Mesenchymal stem cell (in vitro differentiated cells and primary cell): ENCODE results near the gene BCAS1.

ENCODE experiments used
- DNase-seq: peaks from one replicate; pipeline ENCODE4 v3.0.0-alpha.2; 2013
- H2AFZ ChIP-seq: one replicate; pipeline ENCODE4 v1.6.1; 2013; ENCODE audit warnings: low read depth, mild to moderate bottlenecking, control low read depth, inconsistent platforms, low read length, moderate library complexity
- H2AK5ac ChIP-seq: 2 replicates; pipeline ENCODE4 v1.6.1; 2013; ENCODE audit warnings: low read length, moderate library complexity, mild to moderate bottlenecking, inconsistent platforms; ENCODE audit not compliant: severe bottlenecking
- H2BK120ac ChIP-seq: one replicate; pipeline ENCODE4 v1.6.1; 2013; ENCODE audit warnings: low read depth, mild to moderate bottlenecking, inconsistent platforms, low read length, moderate library complexity
- H2BK12ac ChIP-seq, 2 experiments: one replicate each; pipeline ENCODE4 v1.6.1; 2013; ENCODE audit warnings: inconsistent platforms in 2 of 2, low read length in 2 of 2, mild to moderate bottlenecking in 2 of 2, moderate library complexity in 2 of 2, control low read depth in 1 of 2
- H2BK15ac ChIP-seq: one replicate; pipeline ENCODE4 v1.6.1; 2013; ENCODE audit warnings: mild to moderate bottlenecking, low read depth, inconsistent platforms; ENCODE audit not compliant: poor library complexity, severe bottlenecking
- H2BK5ac ChIP-seq: 2 replicates; pipeline ENCODE4 v1.6.1; 2013; ENCODE audit warnings: low read depth, mild to moderate bottlenecking, low read length, control low read depth, inconsistent platforms; ENCODE audit not compliant: poor library complexity, severe bottlenecking
- H3K14ac ChIP-seq, 2 experiments: one replicate each; pipeline ENCODE4 v1.6.1; 2013; ENCODE audit warnings: inconsistent platforms in 2 of 2, low read length in 2 of 2, control low read depth in 1 of 2, mild to moderate bottlenecking in 1 of 2, moderate library complexity in 1 of 2
- H3K18ac ChIP-seq, 2 experiments: one replicate each; pipeline ENCODE4 v1.6.1; 2013; ENCODE audit warnings: inconsistent platforms in 2 of 2, low read length in 2 of 2, control low read depth in 1 of 2, low read depth in 1 of 2, mild to moderate bottlenecking in 1 of 2
- H3K23ac ChIP-seq, 2 experiments: one replicate each; pipeline ENCODE4 v1.6.1; 2013; ENCODE audit warnings: inconsistent platforms in 2 of 2, low read length in 2 of 2, mild to moderate bottlenecking in 2 of 2, moderate library complexity in 2 of 2, control low read depth in 1 of 2
- H3K27ac ChIP-seq: 2 replicates; pipeline ENCODE4 v1.5.1; 2013; ENCODE audit warnings: mild to moderate bottlenecking, moderate library complexity, low read length, control low read depth, inconsistent platforms; ENCODE audit not compliant: poor library complexity, severe bottlenecking
- H3K27me3 ChIP-seq, 2 experiments: 2 replicates each; pipeline versions ENCODE4 v1.6.1 to v1.7.0; 2013; ENCODE audit warnings: low read length in 2 of 2, mild to moderate bottlenecking in 2 of 2, moderate library complexity in 2 of 2, control low read depth in 1 of 2, inconsistent platforms in 1 of 2; ENCODE audit not compliant: control insufficient read depth in 1 of 2, insufficient read depth in 1 of 2
- H3K36me3 ChIP-seq, 2 experiments: 2 replicates each; pipeline versions ENCODE4 v1.6.1 to v1.7.0; 2013; ENCODE audit warnings: low read length in 2 of 2, control low read depth in 1 of 2, inconsistent platforms in 1 of 2, low read depth in 1 of 2, mild to moderate bottlenecking in 1 of 2; ENCODE audit not compliant: insufficient read depth in 2 of 2, control insufficient read depth in 1 of 2
- H3K4ac ChIP-seq, 2 experiments: one replicate each; pipeline ENCODE4 v1.6.1; 2013; ENCODE audit warnings: inconsistent platforms in 2 of 2, low read length in 2 of 2, mild to moderate bottlenecking in 2 of 2, moderate library complexity in 2 of 2, control low read depth in 1 of 2, low read depth in 1 of 2
- H3K4me1 ChIP-seq: 2 replicates; pipeline ENCODE4 v1.6.1; 2013; ENCODE audit warnings: low read depth, low read length, control low read depth; ENCODE audit not compliant: control insufficient read depth, insufficient read depth
- H3K4me2 ChIP-seq: 2 replicates; pipeline ENCODE4 v1.6.1; 2013; ENCODE audit warnings: low read length, mild to moderate bottlenecking, inconsistent platforms; ENCODE audit not compliant: poor library complexity, severe bottlenecking
- H3K4me3 ChIP-seq, 2 experiments: 2 replicates each; pipeline versions ENCODE4 v1.5.1 to v1.7.0; 2013; ENCODE audit warnings: low read length in 2 of 2, mild to moderate bottlenecking in 2 of 2, control low read depth in 1 of 2, low read depth in 1 of 2; ENCODE audit not compliant: insufficient read depth in 1 of 2
- H3K79me1 ChIP-seq: replicated peaks from 2 replicates; pipeline ENCODE4 v1.6.1; 2013; ENCODE audit warnings: mild to moderate bottlenecking, control low read depth, low read length, inconsistent platforms; ENCODE audit not compliant: poor library complexity, severe bottlenecking
- H3K9ac ChIP-seq: 2 replicates; pipeline ENCODE4 v1.7.0; 2013; ENCODE audit warnings: mild to moderate bottlenecking, low read length, moderate library complexity
- H3K9me3 ChIP-seq: 2 replicates; pipeline ENCODE4 v1.7.0; 2013; ENCODE audit warnings: mild to moderate bottlenecking, low read length; ENCODE audit not compliant: control insufficient read depth
- H4K8ac ChIP-seq: one replicate; pipeline ENCODE4 v1.6.1; 2013; ENCODE audit warnings: inconsistent platforms, mild to moderate bottlenecking, low read length, moderate library complexity
- H4K91ac ChIP-seq: one replicate; pipeline ENCODE4 v1.6.1; 2013; ENCODE audit warnings: mild to moderate bottlenecking, low read length, inconsistent platforms
- WGBS: methylation state at CpG from one replicate; pipeline ENCODE4 v1.1.7; 2013; ENCODE audit warnings: mixed read lengths; 5-methylcytosine and 5-hydroxymethylcytosine counted together

Gene BCAS1

DNA sequence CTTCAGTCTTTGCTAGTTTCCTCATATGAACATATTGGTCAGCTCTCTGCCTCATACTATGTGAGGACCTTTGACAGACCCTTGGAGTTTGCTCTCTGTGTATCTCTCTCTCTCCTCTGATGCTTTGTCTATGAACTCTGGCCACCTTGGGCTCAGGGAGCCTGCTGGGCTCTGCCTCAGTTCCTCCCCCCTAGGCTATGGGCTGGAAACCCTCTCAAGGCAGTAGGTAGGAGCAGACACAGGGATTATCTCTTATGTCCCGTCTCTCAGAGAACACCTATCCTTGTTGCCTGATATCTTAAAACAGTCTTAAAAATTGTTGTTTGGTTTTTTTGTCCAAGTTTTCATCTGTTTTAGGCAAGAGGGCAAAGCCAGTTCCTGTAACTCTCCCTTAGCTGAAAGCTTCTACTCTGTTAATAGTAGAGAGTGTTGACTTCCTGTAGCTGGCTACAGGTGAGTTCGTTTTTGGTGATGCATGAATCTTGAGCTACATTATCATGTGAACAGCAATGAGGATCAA, 68.3 kb downstream of the BCAS1 start:
- H3K79me1 ChIP-seq: no peaks in the 10 kb centered on the region
- no peak overlapping the region for H4K91ac ChIP-seq
- no peak overlapping the region for H3K18ac ChIP-seq
- 45% methylated on average over 1 of the region's 2 CpGs for WGBS
- no peak overlapping the region for H2AFZ ChIP-seq
- no peaks in the 10 kb centered on the region for H3K36me3 ChIP-seq
- no peak overlapping the region for H3K9ac ChIP-seq
- no peak overlapping the region for H2BK12ac ChIP-seq
- H3K4ac ChIP-seq: no peak overlapping the region
- H3K27ac ChIP-seq: no peak overlapping the region
- no peak overlapping the region for H2BK120ac ChIP-seq
- DNase-seq: no peak
- no peak overlapping the region for H3K23ac ChIP-seq
- peaks cover 0 to 7% of the 10 kb centered on the region in 2 experiments for H3K27me3 ChIP-seq
- no peak overlapping the region for H4K8ac ChIP-seq
- no peak overlapping the region for H3K4me3 ChIP-seq
- peaks cover 16% of the 10 kb centered on the region for H3K9me3 ChIP-seq
- no peak overlapping the region for H2BK5ac ChIP-seq
- no peak overlapping the region for H2BK15ac ChIP-seq
- H3K4me1 ChIP-seq: no peaks in the 10 kb centered on the region
- no peak overlapping the region for H3K14ac ChIP-seq
- H2AK5ac ChIP-seq: no peak overlapping the region
- H3K4me2 ChIP-seq: no peak overlapping the region

DNA sequence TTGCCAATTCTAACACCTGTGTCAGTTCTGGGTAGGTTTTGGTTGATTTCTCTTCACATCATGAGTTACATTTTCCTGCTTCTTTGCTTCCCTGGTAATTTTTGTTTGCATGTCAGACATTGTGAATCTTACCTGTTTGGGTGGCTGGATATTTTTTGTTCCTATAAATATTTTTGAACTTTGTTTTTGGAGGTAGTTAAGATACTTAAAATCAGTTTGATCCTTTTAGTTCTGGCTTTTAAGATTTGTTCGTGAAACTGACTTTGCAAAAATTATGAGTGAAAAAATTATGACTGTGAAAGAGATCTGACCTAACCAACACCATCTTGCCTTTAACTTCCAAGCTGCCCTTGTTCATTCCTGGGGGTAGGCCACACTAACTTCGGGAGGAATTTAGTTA, 69.5 kb downstream of the BCAS1 start:
- Histone ChIP-seq H3K14ac (no peak overlapping the region), H3K4ac (no peak overlapping the region), H3K4me2 (no peak overlapping the region), H2AFZ (no peak overlapping the region), H4K91ac (no peak overlapping the region), H4K8ac (no peak overlapping the region), H2BK120ac (no peak overlapping the region), H2BK15ac (no peak overlapping the region), H2BK12ac (no peak overlapping the region), H3K36me3 (no peaks in the 10 kb centered on the region), H3K18ac (no peak overlapping the region), H2BK5ac (no peak overlapping the region), H3K27ac (no peak overlapping the region), H3K79me1 (no peaks in the 10 kb centered on the region), H3K4me3 (no peak overlapping the region), H2AK5ac (no peak overlapping the region), H3K9ac (no peak overlapping the region), H3K4me1 (no peaks in the 10 kb centered on the region), H3K23ac (no peak overlapping the region), H3K9me3 (peaks cover 16% of the 10 kb centered on the region), H3K27me3 (peaks cover 2 to 5% of the 10 kb centered on the region in 2 experiments)
- DNase-seq: no peak
- WGBS: 36% methylated on average over 2 of the region's 2 CpGs

DNA sequence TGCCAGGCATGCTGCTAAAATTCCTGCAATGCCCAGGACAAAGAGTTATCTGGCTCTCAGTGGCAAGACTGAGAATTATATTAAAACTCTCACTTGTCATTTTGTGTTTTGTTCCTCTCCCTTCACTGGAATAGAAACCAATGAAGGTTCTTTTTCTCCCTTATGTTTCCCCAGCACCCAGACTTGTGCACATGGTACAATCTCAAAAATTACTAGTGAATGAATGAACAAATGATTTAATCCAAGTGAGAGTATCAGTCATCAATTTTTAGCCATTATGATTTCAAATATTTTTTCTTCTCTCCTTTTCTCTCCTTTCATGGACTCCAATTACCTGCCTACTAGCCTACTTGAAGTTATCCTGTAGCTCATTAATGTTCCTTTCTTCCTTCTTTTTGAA, 70.1 kb downstream of the BCAS1 start:
- Histone ChIP-seq H3K14ac (no peak overlapping the region), H3K79me1 (no peaks in the 10 kb centered on the region), H3K9ac (no peak overlapping the region), H3K4ac (no peak overlapping the region), H2BK5ac (no peak overlapping the region), H4K8ac (no peak overlapping the region), H4K91ac (no peak overlapping the region), H3K4me1 (no peaks in the 10 kb centered on the region), H2BK12ac (no peak overlapping the region), H2AFZ (no peak overlapping the region), H2BK15ac (no peak overlapping the region), H2AK5ac (no peak overlapping the region), H3K18ac (no peak overlapping the region), H3K27me3 (peaks cover 0 to 3% of the 10 kb centered on the region in 2 experiments), H2BK120ac (no peak overlapping the region), H3K4me3 (no peak overlapping the region), H3K36me3 (no peaks in the 10 kb centered on the region), H3K23ac (no peak overlapping the region), H3K27ac (no peak overlapping the region), H3K9me3 (peaks cover 16% of the 10 kb centered on the region), H3K4me2 (no peak overlapping the region)
- no peak for DNase-seq

DNA sequence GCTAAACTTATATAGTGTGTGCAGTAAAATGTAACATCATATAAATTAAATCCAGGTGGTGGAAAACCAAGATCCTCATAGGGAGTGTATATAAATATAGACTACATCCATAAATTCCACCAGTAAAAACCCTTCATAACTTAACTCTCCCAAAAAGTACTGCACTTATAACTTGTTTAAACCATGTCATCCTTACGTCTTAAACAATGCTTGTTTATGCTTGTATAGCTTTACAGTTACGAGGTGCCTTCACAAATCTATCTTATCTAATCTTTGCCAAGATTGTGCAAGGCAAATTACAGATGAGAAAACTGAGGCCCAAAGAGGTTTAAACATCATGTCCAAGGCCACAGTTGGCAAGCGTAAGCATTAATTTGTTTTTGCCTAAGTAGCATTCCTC, 71.3 kb downstream of the BCAS1 start:
- Histone ChIP-seq H3K4me3 (no peak overlapping the region), H3K14ac (no peak overlapping the region), H3K36me3 (no peaks in the 10 kb centered on the region), H3K9me3 (peaks cover 16% of the 10 kb centered on the region), H2BK12ac (no peak overlapping the region), H3K27me3 (peaks cover 0 to 3% of the 10 kb centered on the region in 2 experiments), H3K4me1 (no peaks in the 10 kb centered on the region), H3K27ac (no peak overlapping the region), H3K18ac (no peak overlapping the region), H3K9ac (no peak overlapping the region), H2BK120ac (no peak overlapping the region), H2AK5ac (no peak overlapping the region), H3K4ac (no peak overlapping the region), H2BK15ac (no peak overlapping the region), H3K4me2 (no peak overlapping the region), H3K23ac (no peak overlapping the region), H2AFZ (no peak overlapping the region), H2BK5ac (no peak overlapping the region), H3K79me1 (no peaks in the 10 kb centered on the region), H4K8ac (no peak overlapping the region), H4K91ac (no peak overlapping the region)
- no peak for DNase-seq
- 90% methylated on average over 3 of the region's 3 CpGs for WGBS
